Endothelial cell (in vitro differentiated cells): Measurements from ENCODE around the gene ZNF513. TPM values are rescaled to one million over a fixed set of nuclear protein-coding genes. Genes with fewer than 3 reads are reported as not detected.

Experiments
- DNase-seq: peaks from one replicate; pipeline ENCODE4 v3.0.0; 2021; ENCODE audit warnings: low spot score
- H3K27ac Mint-ChIP-seq: one replicate; pipeline ENCODE4 v1.8.0; 2021; ENCODE audit warnings: mixed read lengths, inconsistent platforms; ENCODE audit not compliant: unreplicated experiment
- H3K27me3 Mint-ChIP-seq: one replicate; pipeline ENCODE4 v1.8.0; 2021; ENCODE audit warnings: mild to moderate bottlenecking, moderate library complexity, mixed read lengths, inconsistent platforms; ENCODE audit not compliant: unreplicated experiment
- H3K36me3 Mint-ChIP-seq: one replicate; pipeline ENCODE4 v1.8.0; 2021; ENCODE audit warnings: mild to moderate bottlenecking, low read depth, mixed read lengths, inconsistent platforms; ENCODE audit not compliant: unreplicated experiment
- H3K4me1 Mint-ChIP-seq: one replicate; pipeline ENCODE4 v1.8.0; 2021; ENCODE audit warnings: mild to moderate bottlenecking, mixed read lengths, inconsistent platforms; ENCODE audit not compliant: unreplicated experiment
- H3K4me3 Mint-ChIP-seq: one replicate; pipeline ENCODE4 v1.8.0; 2021; ENCODE audit warnings: mild to moderate bottlenecking, mixed read lengths, inconsistent platforms; ENCODE audit not compliant: unreplicated experiment
- H3K9me3 Mint-ChIP-seq: one replicate; pipeline ENCODE4 v1.8.0; 2021; ENCODE audit warnings: mixed read lengths, inconsistent platforms; ENCODE audit not compliant: unreplicated experiment
- total RNA-seq: library from RNA; stranded (reverse); fragmentation: NEBNext Ultra II Directional; extraction: Animal tissue kit (Norgen Biotek cat#: 25700); gene quantifications from one replicate; pipeline ENCODE4 v1.2.1, GENCODE V29; 2021; ENCODE audit not compliant: unreplicated experiment
- TF ChIP-seq, protein P1 (sequence below): fragments of 200-600 bp; sonication (generic); IDR thresholded peaks from one replicate; pipeline ENCODE4 v1.5.0; 2021; ENCODE audit warnings: antibody characterized with exemption; ENCODE audit not compliant: unreplicated experiment

ZNF513 gene
- total RNA-seq, 1 donor from 2014 or later: 20.8 TPM

DNA sequence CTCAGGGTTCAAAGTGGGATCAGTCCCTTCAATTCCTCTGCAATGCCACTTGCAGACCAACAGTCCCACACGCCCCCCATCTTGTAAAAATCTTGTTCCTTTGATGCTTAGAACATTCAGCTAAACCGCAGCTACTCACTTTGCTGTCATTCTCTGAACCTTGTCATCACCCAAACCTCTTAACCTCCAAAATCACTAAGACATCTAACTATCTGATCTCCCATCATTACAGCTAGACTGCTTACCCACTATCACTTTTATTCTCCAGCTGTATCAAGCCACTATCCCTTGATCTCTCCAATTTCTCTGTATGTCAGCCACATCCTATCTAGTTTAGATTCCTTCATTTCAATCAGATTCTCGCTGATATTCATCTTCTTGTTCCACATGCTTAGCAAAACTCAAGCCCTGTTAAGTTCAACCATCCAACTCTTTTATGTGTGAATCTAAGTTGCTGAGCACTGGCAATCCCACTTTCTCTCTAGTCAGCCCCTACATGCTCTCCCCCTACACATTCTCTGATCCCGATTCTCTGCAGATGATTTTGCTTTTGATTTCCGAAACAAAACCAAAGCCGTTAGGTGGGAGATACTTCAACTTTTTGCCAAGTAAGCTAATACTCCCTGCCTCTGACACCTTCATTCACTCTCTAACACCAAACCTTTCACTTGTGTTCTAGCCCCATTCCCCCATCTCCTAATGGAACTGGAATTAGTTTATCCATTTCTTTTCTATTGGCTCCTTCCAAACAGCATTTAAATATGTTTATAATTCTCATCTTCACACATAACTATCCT, 28.5 kb downstream of the ZNF513 start:
- no peak for DNase-seq
- H3K36me3 Mint-ChIP-seq: peaks cover 4% of the 10 kb centered on the region
- peaks cover 15% of the 10 kb centered on the region for H3K4me1 Mint-ChIP-seq
- no peaks in the 10 kb centered on the region for H3K9me3 Mint-ChIP-seq
- no peak overlapping the region for H3K4me3 Mint-ChIP-seq
- TF ChIP-seq, protein P1, sequence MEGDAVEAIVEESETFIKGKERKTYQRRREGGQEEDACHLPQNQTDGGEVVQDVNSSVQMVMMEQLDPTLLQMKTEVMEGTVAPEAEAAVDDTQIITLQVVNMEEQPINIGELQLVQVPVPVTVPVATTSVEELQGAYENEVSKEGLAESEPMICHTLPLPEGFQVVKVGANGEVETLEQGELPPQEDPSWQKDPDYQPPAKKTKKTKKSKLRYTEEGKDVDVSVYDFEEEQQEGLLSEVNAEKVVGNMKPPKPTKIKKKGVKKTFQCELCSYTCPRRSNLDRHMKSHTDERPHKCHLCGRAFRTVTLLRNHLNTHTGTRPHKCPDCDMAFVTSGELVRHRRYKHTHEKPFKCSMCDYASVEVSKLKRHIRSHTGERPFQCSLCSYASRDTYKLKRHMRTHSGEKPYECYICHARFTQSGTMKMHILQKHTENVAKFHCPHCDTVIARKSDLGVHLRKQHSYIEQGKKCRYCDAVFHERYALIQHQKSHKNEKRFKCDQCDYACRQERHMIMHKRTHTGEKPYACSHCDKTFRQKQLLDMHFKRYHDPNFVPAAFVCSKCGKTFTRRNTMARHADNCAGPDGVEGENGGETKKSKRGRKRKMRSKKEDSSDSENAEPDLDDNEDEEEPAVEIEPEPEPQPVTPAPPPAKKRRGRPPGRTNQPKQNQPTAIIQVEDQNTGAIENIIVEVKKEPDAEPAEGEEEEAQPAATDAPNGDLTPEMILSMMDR: no peak
- H3K27ac Mint-ChIP-seq: no peak overlapping the region
- peaks cover 8% of the 10 kb centered on the region for H3K27me3 Mint-ChIP-seq

DNA sequence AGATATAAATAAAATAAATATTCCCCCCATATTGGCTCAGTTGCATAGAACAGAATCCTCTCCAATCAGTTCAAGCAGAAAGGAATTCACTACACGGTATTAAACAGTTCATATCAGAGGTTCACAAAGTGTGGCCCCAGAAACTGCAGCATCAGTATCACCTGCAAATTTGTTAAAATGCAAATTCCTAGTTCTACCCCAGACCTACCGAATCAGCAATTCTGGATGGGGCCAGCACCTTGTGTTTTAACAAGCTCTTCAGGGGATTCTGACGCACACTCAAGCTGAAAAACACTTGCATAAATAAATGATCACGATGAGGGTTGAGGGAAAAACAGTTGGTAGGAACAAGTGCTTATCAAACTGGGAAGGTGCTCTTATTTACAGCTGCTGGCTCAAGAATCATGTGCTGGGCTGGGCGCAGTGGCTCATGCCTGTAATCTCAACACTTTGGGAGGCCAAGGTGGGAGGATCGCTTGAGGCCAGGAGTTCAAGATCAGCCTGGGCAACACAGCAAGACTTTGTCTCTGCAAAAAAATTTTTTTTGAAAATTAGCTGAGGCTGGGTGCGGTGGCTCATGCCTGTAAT, 30.3 kb downstream of the ZNF513 start:
- TF ChIP-seq, protein P1: no peak
- peaks cover 2% of the 10 kb centered on the region for H3K27me3 Mint-ChIP-seq
- no peak for DNase-seq
- no peaks in the 10 kb centered on the region for H3K36me3 Mint-ChIP-seq
- no peak overlapping the region for H3K4me3 Mint-ChIP-seq
- H3K4me1 Mint-ChIP-seq: no peaks in the 10 kb centered on the region
- no peaks in the 10 kb centered on the region for H3K9me3 Mint-ChIP-seq
- no peak overlapping the region for H3K27ac Mint-ChIP-seq

DNA sequence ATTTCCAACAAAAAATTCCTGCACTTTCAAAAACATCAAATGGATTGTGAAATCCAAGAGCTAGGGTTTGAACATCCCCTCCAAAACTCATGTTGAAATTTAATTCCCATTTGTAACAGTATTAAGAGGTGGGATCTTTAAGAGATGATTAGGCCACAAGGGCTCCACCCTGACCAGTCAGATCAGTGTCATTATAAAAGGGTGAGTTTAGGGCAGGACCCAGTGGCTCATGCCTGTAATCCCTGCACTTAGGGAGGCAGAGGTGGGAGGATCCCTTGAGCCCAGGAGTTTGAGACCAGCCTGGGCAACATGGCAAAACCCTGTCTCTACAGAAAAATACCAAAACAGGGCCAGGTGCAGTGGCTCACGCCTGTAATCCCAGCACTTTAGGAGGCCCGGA, 32.9 kb downstream of the ZNF513 start:
- no peak overlapping the region for H3K27ac Mint-ChIP-seq
- H3K27me3 Mint-ChIP-seq: no peaks in the 10 kb centered on the region
- TF ChIP-seq, protein P1: no peak
- H3K4me3 Mint-ChIP-seq: no peak overlapping the region
- no peaks in the 10 kb centered on the region for H3K4me1 Mint-ChIP-seq
- no peaks in the 10 kb centered on the region for H3K9me3 Mint-ChIP-seq
- DNase-seq: no peak
- H3K36me3 Mint-ChIP-seq: peaks cover 8% of the 10 kb centered on the region

DNA sequence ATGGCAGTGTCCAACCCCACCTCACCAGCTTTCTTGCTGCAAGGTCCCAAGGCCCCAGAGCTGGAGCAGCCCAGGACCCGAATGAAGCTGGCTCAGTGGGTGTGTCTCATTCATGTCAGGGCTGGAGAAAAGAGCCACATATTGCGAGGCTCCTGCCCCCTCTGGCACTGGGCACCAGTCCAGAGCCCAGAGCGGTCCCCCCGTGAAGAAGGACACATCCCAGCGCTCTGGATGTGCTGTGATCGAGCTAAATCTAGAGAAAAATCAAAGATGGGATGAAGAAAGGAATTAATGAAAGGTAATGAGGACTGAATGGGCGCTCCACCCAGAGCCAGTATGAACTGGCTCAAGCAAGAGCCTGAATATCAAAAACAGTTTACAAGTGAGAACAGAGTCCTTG, 44.4 kb downstream of the ZNF513 start:
- no peaks in the 10 kb centered on the region for H3K9me3 Mint-ChIP-seq
- peaks cover 5% of the 10 kb centered on the region for H3K27me3 Mint-ChIP-seq
- TF ChIP-seq, protein P1: no peak
- H3K4me1 Mint-ChIP-seq: no peaks in the 10 kb centered on the region
- H3K36me3 Mint-ChIP-seq: peaks cover 32% of the 10 kb centered on the region
- no peak for DNase-seq
- no peak overlapping the region for H3K27ac Mint-ChIP-seq
- H3K4me3 Mint-ChIP-seq: no peak overlapping the region

DNA sequence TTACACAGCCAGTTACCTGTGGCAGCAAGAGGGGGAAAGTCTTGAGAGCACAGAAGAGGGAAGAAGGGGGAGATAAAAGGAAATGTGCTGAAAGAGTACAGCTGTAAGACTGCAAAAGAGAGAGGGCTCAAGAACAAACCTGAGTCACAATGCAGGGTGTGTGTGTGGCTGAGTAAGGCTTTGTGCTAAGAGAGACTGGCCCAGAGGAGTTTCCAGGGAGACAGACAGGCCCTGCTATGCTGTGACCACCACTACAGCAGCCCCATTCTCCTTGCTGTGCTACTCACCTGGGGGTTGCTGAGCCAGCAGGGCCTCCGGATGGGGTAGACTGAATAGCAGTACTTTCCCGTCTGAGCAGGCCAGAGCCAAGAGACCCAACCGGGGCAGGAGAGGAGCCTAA, 45.2 kb downstream of the ZNF513 start:
- Mint-ChIP-seq H3K4me3 (peak overlapping the region; percentile 9), H3K27ac (no peak overlapping the region), H3K27me3 (peaks cover 5% of the 10 kb centered on the region), H3K9me3 (no peaks in the 10 kb centered on the region), H3K4me1 (no peaks in the 10 kb centered on the region), H3K36me3 (peaks cover 33% of the 10 kb centered on the region)
- no peak for DNase-seq
- TF ChIP-seq, protein P1: no peak
